Endothelial cell of umbilical vein (primary cell): ENCODE measurements around the gene RAB19. TPM values are rescaled to one million over a fixed set of nuclear protein-coding genes. Genes with fewer than 3 reads are reported as not detected.

Experiments used
- BruUV-seq: library from RNA; stranded (reverse); fragments of 400-500 nt; replicated peaks from 2 replicates; lab custom pipeline; 2021; lab: Mats Ljungman, UMichigan
- CTCF ChIA-PET: fragments of 300-600, 350-600 bp; sonication (Branson Sonifier 250); formaldehyde crosslinking; loops from one replicate; lab custom pipeline; 2021; ENCODE audit warnings: antibody characterized with exemption, inconsistent platforms; lab: Charles Lee
- POLR2A ChIA-PET: fragments of 300-600, 350-600 bp; sonication (Branson Sonifier 250); formaldehyde crosslinking; loops from one replicate; lab custom pipeline; 2021; ENCODE audit warnings: antibody characterized with exemption, inconsistent platforms; lab: Charles Lee
- DNase-seq: peaks from one replicate; pipeline ENCODE4 v3.0.0-alpha.2; 2011; ENCODE audit warnings: low read depth, low spot score
- FAIRE-seq: peaks from 2 replicates; lab custom pipeline; 2011; peaks lifted over from hg19 to GRCh38; lab: Jason Lieb, UNC
- H2AFZ ChIP-seq: 2 replicates; pipeline ENCODE4 v1.6.0; 2012; ENCODE audit warnings: low read depth, low read length, control low read depth, inconsistent platforms
- H3K27ac ChIP-seq: 2 replicates; pipeline ENCODE4 v1.5.1; 2011; ENCODE audit warnings: low read depth, mild to moderate bottlenecking, control low read depth, low read length, moderate library complexity; ENCODE audit not compliant: insufficient read depth
- H3K27me3 ChIP-seq, 2 experiments: 2 replicates each; pipeline versions ENCODE4 v1.6.0 to v1.6.1; 2011; ENCODE audit warnings: low read length in 2 of 2, mixed read lengths in 1 of 2; ENCODE audit not compliant: control insufficient read depth in 2 of 2, insufficient read depth in 2 of 2
- H3K36me3 ChIP-seq, 2 experiments: 2 replicates in 1 of 2; 3 replicates in 1 of 2; pipeline ENCODE4 v1.5.1; 2011; ENCODE audit warnings: low read length in 2 of 2, mild to moderate bottlenecking in 1 of 2, moderate library complexity in 1 of 2; ENCODE audit not compliant: control insufficient read depth in 2 of 2, insufficient read depth in 2 of 2; ENCODE audit errors: extremely low read depth in 1 of 2
- H3K4me1 ChIP-seq: 3 replicates; pipeline ENCODE4 v1.5.1; 2011; ENCODE audit warnings: mild to moderate bottlenecking, low read length; ENCODE audit not compliant: control insufficient read depth, insufficient read depth; ENCODE audit errors: extremely low read depth
- H3K4me2 ChIP-seq: 2 replicates; pipeline ENCODE4 v1.6.1; 2011; ENCODE audit warnings: low read length, control low read depth, mixed read lengths; ENCODE audit not compliant: insufficient read depth
- H3K4me3 ChIP-seq, 3 experiments: fragments of 200-600 bp in 1 of 3; sonication (generic), shearing (Covaris generic) in 1 of 3; replicated peaks in 1 of 3; 2 replicates each; pipeline ENCODE4 v1.5.1; 2011 to 2016; ENCODE audit warnings: control low read depth in 3 of 3, low read length in 3 of 3, mild to moderate bottlenecking in 2 of 3, inconsistent platforms in 1 of 3, low read depth in 1 of 3, moderate library complexity in 1 of 3; ENCODE audit not compliant: insufficient read depth in 1 of 3
- H3K79me2 ChIP-seq: 2 replicates; pipeline ENCODE4 v1.6.0; 2012; ENCODE audit warnings: low read length, inconsistent platforms; ENCODE audit not compliant: control insufficient read depth, insufficient read depth
- H3K9ac ChIP-seq: replicated peaks from 2 replicates; pipeline ENCODE3; 2011; ENCODE audit warnings: low read length, control low read depth; ENCODE audit not compliant: insufficient read depth; ENCODE audit errors: extremely low read depth
- H3K9me1 ChIP-seq: replicated peaks from 3 replicates; pipeline ENCODE4 v1.6.0; 2011; ENCODE audit warnings: mild to moderate bottlenecking, low read length; ENCODE audit not compliant: control insufficient read depth, insufficient read depth; ENCODE audit errors: extremely low read depth
- H3K9me3 ChIP-seq: replicated peaks from 2 replicates; pipeline ENCODE4 v1.5.1; 2012; ENCODE audit warnings: low read length, inconsistent platforms; ENCODE audit not compliant: control insufficient read depth, insufficient read depth
- H4K20me1 ChIP-seq: replicated peaks from 2 replicates; pipeline ENCODE3; 2011; ENCODE audit warnings: mild to moderate bottlenecking, low read length; ENCODE audit not compliant: control insufficient read depth, insufficient read depth; ENCODE audit errors: extremely low read depth
- EZH2 ChIP-seq: IDR thresholded peaks from 2 replicates; pipeline ENCODE4 v1.6.1; 2012; ENCODE audit warnings: borderline replicate concordance, low read depth, mild to moderate bottlenecking, moderate library complexity, low read length, inconsistent platforms; ENCODE audit not compliant: severe bottlenecking
- FOS ChIP-seq: IDR thresholded peaks from 2 replicates; pipeline ENCODE4 v1.6.1; 2011; ENCODE audit warnings: mild to moderate bottlenecking, low read length, moderate library complexity, borderline replicate concordance; ENCODE audit not compliant: insufficient read depth
- GATA2 ChIP-seq: IDR thresholded peaks from 2 replicates; pipeline ENCODE4 v1.7.0; 2011; ENCODE audit warnings: low read depth, mild to moderate bottlenecking, moderate library complexity, mixed read lengths, low read length; ENCODE audit not compliant: insufficient read length, insufficient read depth
- JUN ChIP-seq: IDR thresholded peaks from 2 replicates; pipeline ENCODE4 v1.6.1; 2011; ENCODE audit warnings: borderline replicate concordance, low read depth; ENCODE audit not compliant: insufficient read length, insufficient read depth
- MYC ChIP-seq: IDR thresholded peaks from one replicate; pipeline ENCODE4 v1.6.1; 2011; ENCODE audit warnings: mild to moderate bottlenecking, low read depth, low read length
- POLR2A ChIP-seq: IDR thresholded peaks from 2 replicates; pipeline ENCODE4 v1.6.1; 2012; ENCODE audit warnings: low read depth, mild to moderate bottlenecking, control low read depth, low read length
- POLR2AphosphoS5 ChIP-seq: IDR thresholded peaks from 2 replicates; pipeline ENCODE4 v1.6.1; 2012; ENCODE audit warnings: low read depth, mild to moderate bottlenecking, control low read depth, low read length, moderate library complexity; ENCODE audit not compliant: insufficient read depth
- dilution Hi-C: fragments of 300-500 bp; cut with MboI; formaldehyde crosslinking; loops from one replicate; pipeline ENCODE4 v1.15.0; 2019; ENCODE audit warnings: low sequenced_read_pairs; ENCODE audit not compliant: extremely low pct_ligation_motif_present
- intact Hi-C: fragments of 100-400 bp; cut with micrococcal nuclease; formaldehyde crosslinking; loops from one replicate; pipeline ENCODE4 v1.10.0; 2022
- polyA plus RNA-seq, 4 experiments: library from polyadenylated mRNA; depleted of rRNA in 3 of 4; stranded (reverse) in 3 of 4; unstranded in 1 of 4; fragments of >200 nt; gene quantifications; 2 replicates each; pipeline versions ENCODE4 v1.2.1 to v1.2.3, GENCODE V29; 2011 to 2012; ENCODE audit warnings: missing spikeins in 1 of 4
- total RNA-seq: library from RNA; stranded (reverse); gene quantifications from 2 replicates; pipeline ENCODE4 v1.2.3, GENCODE V29; 2021
- TF ChIP-seq, protein P1 (sequence below), 2 donors: IDR thresholded peaks; 1 replicate in 1 of 2; 2 replicates in 1 of 2; pipeline ENCODE4 v1.5.1; 2011; ENCODE audit warnings: low read length in 2 of 2, mild to moderate bottlenecking in 2 of 2, moderate library complexity in 2 of 2, control low read depth in 1 of 2, inconsistent platforms in 1 of 2, low read depth in 1 of 2; ENCODE audit not compliant: insufficient read depth in 1 of 2; ENCODE audit errors: extremely low read depth in 1 of 2
- TF ChIP-seq, protein P2 (sequence below): IDR thresholded peaks from 2 replicates; pipeline ENCODE4 v1.6.1; 2011; ENCODE audit not compliant: insufficient read depth, insufficient read length

RAB19 gene
- total and polyA plus RNA-seq, 2 donors (not counting 3 experiments of a cell fraction or from before 2014, with no cell fraction given), result not detected

- Histone ChIP-seq H3K9me3 (no peaks in the 10 kb centered on the region), H3K9ac (no peak overlapping the region), H3K27ac (no peak overlapping the region), H4K20me1 (no peaks in the 10 kb centered on the region), H3K79me2 (no peaks in the 10 kb centered on the region), H3K4me1 (peaks cover 2% of the 10 kb centered on the region), H2AFZ (no peak overlapping the region), H3K36me3 (no peaks in the 10 kb centered on the region), H3K27me3 (no peaks in the 10 kb centered on the region), H3K9me1 (no peaks in the 10 kb centered on the region), H3K4me3 (no peak overlapping the region), H3K4me2 (no peak overlapping the region)
- dilution Hi-C loops, result no loop called here
- FAIRE-seq, result no peak
- ChIA-PET POLR2A (no interaction called here), CTCF (no interaction called here)
- TF ChIP-seq JUN (no peak), GATA2 (no peak), EZH2 (no peak), FOS (no peak), POLR2AphosphoS5 (no peak), POLR2A (no peak), MYC (no peak)
- TF ChIP-seq, protein P1, sequence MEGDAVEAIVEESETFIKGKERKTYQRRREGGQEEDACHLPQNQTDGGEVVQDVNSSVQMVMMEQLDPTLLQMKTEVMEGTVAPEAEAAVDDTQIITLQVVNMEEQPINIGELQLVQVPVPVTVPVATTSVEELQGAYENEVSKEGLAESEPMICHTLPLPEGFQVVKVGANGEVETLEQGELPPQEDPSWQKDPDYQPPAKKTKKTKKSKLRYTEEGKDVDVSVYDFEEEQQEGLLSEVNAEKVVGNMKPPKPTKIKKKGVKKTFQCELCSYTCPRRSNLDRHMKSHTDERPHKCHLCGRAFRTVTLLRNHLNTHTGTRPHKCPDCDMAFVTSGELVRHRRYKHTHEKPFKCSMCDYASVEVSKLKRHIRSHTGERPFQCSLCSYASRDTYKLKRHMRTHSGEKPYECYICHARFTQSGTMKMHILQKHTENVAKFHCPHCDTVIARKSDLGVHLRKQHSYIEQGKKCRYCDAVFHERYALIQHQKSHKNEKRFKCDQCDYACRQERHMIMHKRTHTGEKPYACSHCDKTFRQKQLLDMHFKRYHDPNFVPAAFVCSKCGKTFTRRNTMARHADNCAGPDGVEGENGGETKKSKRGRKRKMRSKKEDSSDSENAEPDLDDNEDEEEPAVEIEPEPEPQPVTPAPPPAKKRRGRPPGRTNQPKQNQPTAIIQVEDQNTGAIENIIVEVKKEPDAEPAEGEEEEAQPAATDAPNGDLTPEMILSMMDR (IDR thresholded peaks at IDR 0.05; ENCODE audit: extremely low read depth in 1 of 2, insufficient read depth in 1 of 2, low read depth in 1 of 2, low read length in 2 of 2), result no peak
- TF ChIP-seq, protein P2, sequence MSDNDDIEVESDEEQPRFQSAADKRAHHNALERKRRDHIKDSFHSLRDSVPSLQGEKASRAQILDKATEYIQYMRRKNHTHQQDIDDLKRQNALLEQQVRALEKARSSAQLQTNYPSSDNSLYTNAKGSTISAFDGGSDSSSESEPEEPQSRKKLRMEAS, result no peak
- no peak for DNase-seq
- intact Hi-C loops, result no loop called here
- BruUV-seq, result no TSS peak
Measured at GRCh38 chr7:140423501-140423900, 19.6 kb downstream of the RAB19 start.
